Fibroblast of the conjunctiva (primary cell): ENCODE measurements around the gene ERI3.

Source experiments
- DNase-seq: peaks from one replicate; pipeline ENCODE4 v3.0.0-alpha.2; 2010; ENCODE audit warnings: low read depth

ERI3 gene

GRCh38 chr1:44354840-44355581 is at the start of gene ERI3:
Gene ERI3, minus strand, starts transcription at chr1:44355257. Its CDS starts 231 bp downstream, at chr1:44355026.
- DNase-seq = peak; percentile 93

GRCh38 chr1:44401256-44402228 is 46.5 kb upstream of the ERI3 start:
- no peak for DNase-seq

DNA sequence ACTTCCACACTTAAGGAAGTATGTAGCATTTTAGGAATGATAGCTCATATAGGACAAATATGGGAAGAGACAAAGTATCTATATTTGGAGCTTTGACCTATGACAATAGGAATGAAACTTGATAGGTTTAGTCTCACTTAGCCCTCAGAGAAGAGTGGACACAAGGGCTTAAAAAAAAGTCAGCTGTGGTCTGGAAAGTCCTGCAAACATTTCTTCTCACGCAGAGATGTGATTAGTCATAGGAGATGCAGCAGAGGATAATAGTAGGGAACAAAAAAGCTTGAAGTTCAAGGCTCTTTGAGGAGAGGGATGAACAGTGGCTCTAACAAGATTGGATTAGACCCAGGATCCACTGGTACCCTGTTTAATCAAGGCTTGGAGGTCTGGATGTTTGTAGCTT is 35.2 kb upstream of the ERI3 start:
- no peak for DNase-seq

DNA sequence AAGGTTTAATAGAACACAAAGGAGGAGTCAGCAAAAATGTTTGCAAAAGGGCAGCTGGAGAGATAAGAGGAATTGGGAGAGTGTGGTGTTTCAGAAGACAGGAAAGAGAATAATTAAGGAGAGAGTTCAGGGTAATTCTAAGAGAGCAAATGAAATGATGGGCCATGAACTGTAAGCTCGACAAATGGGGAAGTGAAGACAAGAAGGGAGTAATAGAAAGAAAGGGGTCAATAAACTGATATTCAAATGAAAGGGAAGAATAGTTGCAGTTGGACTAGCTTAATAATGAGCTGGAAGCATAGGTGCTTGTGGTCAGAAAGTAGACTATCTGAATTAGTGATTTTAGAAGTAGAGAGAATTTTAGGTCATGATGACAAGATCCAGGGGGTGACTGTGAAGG is 34.4 kb upstream of the ERI3 start:
- no peak for DNase-seq

DNA sequence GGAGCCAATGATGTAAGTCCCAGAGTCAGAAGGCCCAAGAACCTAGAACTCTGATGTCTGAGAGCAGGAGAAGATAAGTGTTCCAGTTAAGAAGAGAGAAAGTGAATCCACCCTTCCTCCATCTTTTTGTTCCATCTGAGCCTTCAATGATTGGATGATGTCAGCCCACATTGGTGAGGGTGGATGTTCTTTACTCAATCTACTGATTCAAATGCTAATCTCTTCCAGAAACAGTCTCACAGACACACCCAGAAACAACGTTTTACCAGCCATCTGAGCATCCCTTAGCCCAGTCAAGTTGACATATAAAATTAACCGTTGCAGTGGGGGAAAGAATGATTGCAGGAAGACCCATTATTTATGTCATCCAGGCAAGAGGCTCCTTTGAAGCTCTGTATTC is 33.5 kb upstream of the ERI3 start:
- DNase-seq = no peak

DNA sequence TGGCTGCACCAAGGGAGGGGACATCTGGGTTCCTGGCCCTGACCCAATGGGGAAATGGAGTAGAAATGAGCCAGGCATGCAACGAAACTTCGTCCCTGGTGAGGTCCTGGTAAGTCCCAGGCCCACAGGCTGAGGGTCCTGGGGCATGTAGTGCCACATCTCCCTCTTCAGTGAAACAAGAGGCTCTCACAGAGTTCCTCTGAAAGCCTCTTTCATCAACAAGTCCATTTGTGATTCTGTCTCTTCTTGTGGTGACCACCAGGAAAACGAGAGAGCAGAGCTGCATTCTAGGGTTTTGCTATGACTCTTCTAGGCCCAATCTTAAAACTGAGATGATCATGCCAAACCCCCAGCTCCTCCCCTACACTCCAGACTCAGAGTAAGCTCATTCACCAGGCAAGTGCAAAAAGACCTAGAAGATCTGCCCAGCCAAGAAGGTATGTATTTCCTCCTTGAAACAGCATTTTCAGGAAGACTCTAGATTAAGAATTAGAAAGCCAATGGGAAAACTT is 25.7 kb upstream of the ERI3 start:
- DNase-seq = no peak

DNA sequence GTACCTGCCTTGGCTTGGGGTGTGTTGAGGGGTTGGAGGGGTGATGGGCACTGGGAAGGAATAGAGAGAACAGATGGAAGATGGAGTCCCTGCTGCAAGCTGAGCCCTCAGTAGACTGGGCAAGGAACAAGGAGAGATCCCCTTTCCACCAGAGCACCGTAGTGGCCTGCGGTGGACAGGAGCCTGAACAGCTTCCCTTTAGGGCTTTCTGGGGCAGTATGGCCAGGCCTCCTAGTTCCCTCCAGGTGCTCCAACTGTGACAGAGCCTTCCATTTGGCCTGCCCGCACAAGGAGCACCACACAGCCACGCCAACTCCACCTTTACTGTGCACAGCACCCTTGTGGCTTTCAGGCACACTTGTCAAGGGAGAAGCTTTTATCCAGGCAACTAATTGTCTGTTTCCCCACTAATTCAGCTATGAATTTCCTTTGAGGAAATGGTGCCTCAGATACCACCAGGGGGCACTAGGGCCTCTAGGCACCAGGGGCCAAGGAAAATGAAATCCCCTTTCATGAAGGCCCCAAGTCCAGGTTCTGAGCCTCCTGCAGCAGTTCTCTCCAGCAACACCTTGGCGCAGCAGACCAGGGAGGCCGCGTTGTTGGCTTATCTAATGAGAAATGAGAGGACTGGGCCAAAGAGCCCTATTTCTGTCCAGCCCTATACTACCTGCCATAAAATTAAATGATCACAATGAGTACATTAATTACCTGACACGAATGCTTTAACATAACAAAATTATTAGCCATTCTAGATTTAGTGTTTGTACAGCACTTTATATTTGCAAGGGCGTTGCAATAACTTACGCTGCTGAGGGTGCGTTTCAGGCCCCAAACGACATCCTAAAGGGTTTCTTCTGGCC is 23.1 kb upstream of the ERI3 start:
- peak; percentile 24 for DNase-seq

DNA sequence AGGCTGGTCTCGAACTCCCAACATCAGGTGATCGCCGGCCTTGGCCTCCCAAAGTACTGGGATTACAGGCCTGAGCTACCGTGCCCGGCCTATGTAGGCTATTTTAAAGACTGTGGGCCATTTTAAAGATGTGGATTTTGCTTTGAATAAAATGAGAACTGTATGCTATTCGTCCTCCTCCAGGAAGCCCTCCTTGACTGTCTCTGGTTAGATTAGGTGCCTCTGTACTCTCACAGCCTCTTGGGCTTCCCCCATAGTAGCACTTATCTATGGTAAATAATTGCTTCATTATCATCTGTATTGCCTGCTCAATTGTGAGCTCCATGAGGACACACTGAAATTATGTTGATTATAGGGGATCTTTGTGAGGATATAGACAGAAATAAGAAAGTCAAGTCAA is 20.5 kb upstream of the ERI3 start:
- no peak for DNase-seq

GRCh38 chr1:44371206-44371605 is 16.1 kb upstream of the ERI3 start:
- DNase-seq = no peak

- no peak for DNase-seq
These were observed 13.6 kb upstream of the ERI3 start for GRCh38 chr1:44368471-44369151.

GRCh38 chr1:44367944-44368343 is 12.9 kb upstream of the ERI3 start:
- DNase-seq = no peak

DNA sequence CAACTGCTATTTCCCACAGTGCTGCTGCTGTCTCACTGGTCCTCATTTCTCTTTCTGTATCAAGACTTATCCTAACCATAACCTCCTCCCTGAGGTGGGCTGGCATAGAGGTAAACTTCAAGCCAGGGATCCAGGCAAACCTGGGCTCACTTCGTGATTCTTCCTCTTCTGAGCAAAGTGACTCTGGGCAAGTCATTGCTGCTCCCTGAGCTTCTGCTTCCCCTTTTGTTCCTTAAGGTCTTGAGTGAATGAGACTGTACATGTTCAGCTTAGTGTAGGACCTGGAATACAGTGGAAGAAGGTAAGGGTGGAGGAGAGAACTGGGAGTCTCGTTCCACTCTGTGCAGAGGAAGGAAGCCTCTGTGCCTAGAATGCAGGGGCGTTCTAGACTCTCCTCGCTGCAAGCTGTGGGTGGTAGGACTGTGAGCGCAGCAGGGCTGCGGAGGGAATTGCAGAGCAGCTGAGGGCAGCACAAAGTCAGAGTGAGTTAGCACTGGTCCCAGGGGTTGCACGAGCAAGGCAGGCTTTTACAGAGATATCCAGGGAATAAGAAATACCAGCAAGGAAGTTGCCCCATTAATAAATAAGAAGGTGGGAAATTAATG is 11.4 kb upstream of the ERI3 start:
- DNase-seq = no peak

GRCh38 chr1:44361478-44361877 is 6.4 kb upstream of the ERI3 start:
- DNase-seq = no peak

- DNase-seq = no peak
These were observed 4.3 kb upstream of the ERI3 start for GRCh38 chr1:44359234-44359935.

- no peak for DNase-seq
These were observed 2.7 kb upstream of the ERI3 start for GRCh38 chr1:44357710-44358109.

GRCh38 chr1:44355582-44356305 is 687 bp upstream of the ERI3 start:
- no peak for DNase-seq

DNA sequence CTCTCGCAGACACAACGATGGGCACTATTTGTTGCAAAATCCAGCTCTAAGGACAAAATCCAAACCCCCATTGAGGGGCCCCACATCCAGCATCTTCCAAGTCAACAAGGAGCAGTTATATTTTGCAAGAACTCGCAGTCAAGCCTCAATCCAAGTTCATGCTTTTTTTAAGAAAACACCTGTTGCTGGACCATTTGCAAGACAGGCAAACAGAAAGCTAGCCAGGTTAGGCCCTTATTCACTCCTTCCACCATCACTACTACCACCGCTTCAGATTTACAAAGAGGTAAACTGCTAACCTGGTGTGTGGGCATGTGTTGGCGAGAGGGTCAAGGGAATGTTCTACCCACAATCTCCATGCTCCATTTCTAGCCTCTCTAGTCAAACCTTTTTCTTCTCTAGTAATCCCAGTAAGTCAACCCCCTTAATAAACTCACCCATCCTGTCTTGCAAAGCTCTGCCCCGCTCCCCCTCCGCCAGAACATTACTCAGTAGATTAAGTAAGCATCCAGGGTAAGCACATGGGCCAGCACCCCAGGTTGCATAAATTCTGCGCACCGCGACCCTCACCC is 703 bp downstream of the ERI3 start:
- peak; percentile 1 for DNase-seq

DNA sequence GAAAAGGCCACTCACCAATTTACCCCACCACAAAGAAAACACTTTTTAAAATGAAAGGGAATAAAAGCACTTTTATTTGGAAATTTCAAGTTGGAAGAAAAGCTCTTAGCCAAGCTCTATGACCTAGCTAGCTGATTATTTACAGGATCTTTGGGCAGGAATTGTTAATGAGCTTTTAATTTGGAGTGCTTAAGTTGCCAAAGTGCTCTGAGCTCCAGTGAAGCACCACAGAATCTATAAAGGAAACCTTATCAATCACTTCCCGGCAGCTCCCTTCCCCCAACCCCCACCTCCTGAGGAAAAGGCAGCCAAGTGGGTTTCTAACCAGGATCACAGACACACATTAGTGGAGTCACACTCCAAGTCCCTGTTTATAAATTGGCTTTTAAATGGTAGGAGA is 1.5 kb downstream of the ERI3 start:
- no peak for DNase-seq

- DNase-seq = no peak
These were observed 3.8 kb downstream of the ERI3 start for GRCh38 chr1:44351289-44351688.
